Loucy (cell line): ENCODE measurements around the gene YBX2.

ENCODE experiments used
- H2AFZ ChIP-seq: fragments of 200-600 bp; sonication (generic); 2 replicates; pipeline ENCODE4 v1.6.0; 2016; ENCODE audit warnings: antibody characterized with exemption, mild to moderate bottlenecking, low read length, moderate library complexity
- H3F3A ChIP-seq: fragments of 200-600 bp; 2 replicates; pipeline ENCODE4 v1.6.0; 2016; ENCODE audit warnings: antibody characterized with exemption, low read depth, mild to moderate bottlenecking
- H3K27me3 ChIP-seq: fragments of 200-600 bp; sonication (generic); 2 replicates; pipeline ENCODE4 v1.6.1; 2014; ENCODE audit warnings: low read length, mild to moderate bottlenecking; ENCODE audit not compliant: insufficient read depth, poor library complexity, severe bottlenecking
- H3K36me3 ChIP-seq: fragments of 200-600 bp; sonication (generic); 2 replicates; pipeline ENCODE4 v1.6.1; 2016; ENCODE audit warnings: low read length; ENCODE audit not compliant: insufficient read depth
- H3K4me1 ChIP-seq: fragments of 200-600 bp; sonication (generic); 2 replicates; pipeline ENCODE4 v1.5.1; 2014; ENCODE audit warnings: low read length, mild to moderate bottlenecking; ENCODE audit not compliant: insufficient read depth, poor library complexity, severe bottlenecking
- H3K4me2 ChIP-seq: fragments of 200-600 bp; sonication (generic); 2 replicates; pipeline ENCODE4 v1.6.0; 2014; ENCODE audit warnings: antibody characterized with exemption, low read length, low read depth, mild to moderate bottlenecking; ENCODE audit not compliant: poor library complexity, severe bottlenecking
- H3K4me3 ChIP-seq: fragments of 200-600 bp; sonication (generic); 2 replicates; pipeline ENCODE4 v1.5.1; 2014; ENCODE audit warnings: low read length, mild to moderate bottlenecking, mixed read lengths; ENCODE audit not compliant: poor library complexity, severe bottlenecking
- H3K79me2 ChIP-seq: fragments of 200-600 bp; sonication (generic); 2 replicates; pipeline ENCODE4 v1.6.1; 2014; ENCODE audit warnings: low read length; ENCODE audit not compliant: insufficient read depth
- H3K9ac ChIP-seq: fragments of 200-600 bp; sonication (generic); 2 replicates; pipeline ENCODE4 v1.6.0; 2014; ENCODE audit warnings: mild to moderate bottlenecking, low read depth, low read length, moderate library complexity; ENCODE audit not compliant: poor library complexity, severe bottlenecking
- H3K9me2 ChIP-seq: fragments of 200-600 bp; sonication (generic); replicated peaks from 2 replicates; pipeline ENCODE4 v1.6.1; 2016; ENCODE audit warnings: low read depth, low read length, mixed read lengths
- H3K9me3 ChIP-seq: fragments of 200-600 bp; sonication (generic); 2 replicates; pipeline ENCODE4 v1.6.1; 2014; ENCODE audit warnings: mild to moderate bottlenecking, antibody characterized with exemption, low read length, low read depth; ENCODE audit not compliant: insufficient read depth
- H4K20me1 ChIP-seq: fragments of 200-600 bp; sonication (generic); 2 replicates; pipeline ENCODE4 v1.6.0; 2014; ENCODE audit warnings: antibody characterized with exemption, low read length, mild to moderate bottlenecking; ENCODE audit not compliant: insufficient read depth, poor library complexity, severe bottlenecking
- EZH2phosphoT487 ChIP-seq: fragments of 200-600 bp; IDR thresholded peaks from 2 replicates; pipeline ENCODE4 v1.6.1; 2018; ENCODE audit warnings: antibody characterized with exemption, mild to moderate bottlenecking, moderate library complexity, borderline replicate concordance
- TF ChIP-seq, protein P1 (sequence below): fragments of 200-600 bp; sonication (generic); conservative IDR thresholded peaks from 2 replicates; pipeline ENCODE4 v1.5.1; 2014; ENCODE audit warnings: mild to moderate bottlenecking, antibody characterized with exemption, low read length

Gene YBX2

GRCh38 chr17:7252176-7253043, 42.0 kb downstream of the YBX2 start, which contains the start of gene ELP5:
TSS of gene ELP5 (plus strand) at chr17:7252215. CDS start at chr17:7252551, 336 bp downstream.
- Histone ChIP-seq H3K9me3 (no peaks in the 10 kb centered on the region), H4K20me1 (peaks cover 39% of the 10 kb centered on the region), H3K9ac (peak within 1 kb of the TSS; percentile 87), H3K4me1 (peaks cover 37% of the 10 kb centered on the region), H3K9me2 (no peaks in the 10 kb centered on the region), H2AFZ (peak within 1 kb of the TSS; percentile 94), H3K4me2 (peak within 1 kb of the TSS; percentile 99), H3K4me3 (peak within 1 kb of the TSS; percentile 84), H3K27me3 (no peaks in the 10 kb centered on the region), H3F3A (no peaks in the 10 kb centered on the region), H3K36me3 (peaks cover 18% of the 10 kb centered on the region; the same call in 1 of the 2 replicates), H3K79me2 (peaks cover 65% of the 10 kb centered on the region)
- no peak for TF ChIP-seq EZH2phosphoT487
- TF ChIP-seq, protein P1, sequence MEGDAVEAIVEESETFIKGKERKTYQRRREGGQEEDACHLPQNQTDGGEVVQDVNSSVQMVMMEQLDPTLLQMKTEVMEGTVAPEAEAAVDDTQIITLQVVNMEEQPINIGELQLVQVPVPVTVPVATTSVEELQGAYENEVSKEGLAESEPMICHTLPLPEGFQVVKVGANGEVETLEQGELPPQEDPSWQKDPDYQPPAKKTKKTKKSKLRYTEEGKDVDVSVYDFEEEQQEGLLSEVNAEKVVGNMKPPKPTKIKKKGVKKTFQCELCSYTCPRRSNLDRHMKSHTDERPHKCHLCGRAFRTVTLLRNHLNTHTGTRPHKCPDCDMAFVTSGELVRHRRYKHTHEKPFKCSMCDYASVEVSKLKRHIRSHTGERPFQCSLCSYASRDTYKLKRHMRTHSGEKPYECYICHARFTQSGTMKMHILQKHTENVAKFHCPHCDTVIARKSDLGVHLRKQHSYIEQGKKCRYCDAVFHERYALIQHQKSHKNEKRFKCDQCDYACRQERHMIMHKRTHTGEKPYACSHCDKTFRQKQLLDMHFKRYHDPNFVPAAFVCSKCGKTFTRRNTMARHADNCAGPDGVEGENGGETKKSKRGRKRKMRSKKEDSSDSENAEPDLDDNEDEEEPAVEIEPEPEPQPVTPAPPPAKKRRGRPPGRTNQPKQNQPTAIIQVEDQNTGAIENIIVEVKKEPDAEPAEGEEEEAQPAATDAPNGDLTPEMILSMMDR: peak; percentile 41

GRCh38 chr17:7251661-7252175, 42.7 kb downstream of the YBX2 start, which contains the start of gene CTDNEP1:
TSS of gene CTDNEP1 (minus strand) at chr17:7251734. CDS start at chr17:7251296, 438 bp downstream.
- Histone ChIP-seq H2AFZ (peak within 1 kb of the TSS; percentile 94), H3K9me2 (no peaks in the 10 kb centered on the region), H3K9ac (peak within 1 kb of the TSS; percentile 87), H3K4me3 (peak within 1 kb of the TSS; percentile 84), H3K9me3 (no peaks in the 10 kb centered on the region), H3K27me3 (no peaks in the 10 kb centered on the region), H3K79me2 (peaks cover 72% of the 10 kb centered on the region), H3F3A (no peaks in the 10 kb centered on the region), H4K20me1 (peaks cover 40% of the 10 kb centered on the region), H3K36me3 (peaks cover 11% of the 10 kb centered on the region; the same call in 1 of the 2 replicates), H3K4me2 (peak within 1 kb of the TSS; percentile 99), H3K4me1 (peaks cover 37% of the 10 kb centered on the region)
- TF ChIP-seq EZH2phosphoT487: no peak
- TF ChIP-seq, protein P1: no peak

GRCh38 chr17:7250695-7251627, 43.5 kb downstream of the YBX2 start:
- H3K4me3 ChIP-seq: peak overlapping the region; percentile 84
- peak overlapping the region; percentile 99 for H3K4me2 ChIP-seq
- no peak overlapping the region for H2AFZ ChIP-seq
- H3K36me3 ChIP-seq: peaks cover 14% of the 10 kb centered on the region; the same call in 1 of the 2 replicates
- peaks cover 80% of the 10 kb centered on the region for H3K79me2 ChIP-seq
- TF ChIP-seq, protein P1: no peak
- no peak for TF ChIP-seq EZH2phosphoT487
- peaks cover 45% of the 10 kb centered on the region for H4K20me1 ChIP-seq
- H3K4me1 ChIP-seq: peaks cover 37% of the 10 kb centered on the region
- H3K27me3 ChIP-seq: no peaks in the 10 kb centered on the region
- no peaks in the 10 kb centered on the region for H3K9me3 ChIP-seq
- H3F3A ChIP-seq: no peaks in the 10 kb centered on the region
- no peaks in the 10 kb centered on the region for H3K9me2 ChIP-seq
- peak overlapping the region; percentile 87 for H3K9ac ChIP-seq
